ENCODE data around the gene FKBP6.

DNA sequence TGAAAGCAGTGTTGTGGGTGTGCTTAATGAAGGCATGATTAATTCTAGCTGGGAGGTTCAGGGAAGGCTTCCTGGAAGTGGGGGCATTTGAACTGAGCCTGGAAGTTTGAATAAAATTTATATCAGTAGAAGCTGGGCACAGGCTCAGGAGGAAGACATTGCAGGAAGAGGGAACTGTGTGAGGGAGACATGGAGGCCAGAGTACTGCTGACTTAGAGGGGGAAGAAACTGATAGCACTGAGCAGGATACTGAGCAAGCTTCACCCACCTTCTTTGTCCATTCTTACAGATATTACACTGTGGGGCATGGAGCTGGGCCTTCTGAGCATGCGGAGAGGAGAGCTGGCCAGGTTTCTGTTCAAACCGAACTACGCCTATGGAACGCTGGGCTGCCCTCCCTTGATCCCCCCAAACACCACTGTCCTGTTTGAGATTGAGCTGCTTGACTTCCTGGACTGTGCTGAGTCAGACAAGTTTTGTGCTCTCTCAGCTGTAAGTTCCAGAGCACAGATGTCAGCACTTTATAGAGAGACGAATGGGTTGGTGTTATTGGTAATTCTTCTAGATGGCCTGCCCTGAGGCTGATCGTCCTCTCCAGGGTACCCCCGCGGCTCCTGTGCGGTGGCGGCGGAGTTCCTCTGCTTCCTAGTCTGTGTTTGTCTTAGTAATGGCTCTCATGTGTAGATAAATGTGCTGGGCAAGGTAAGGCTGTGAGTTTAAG, 2.1 kb downstream of the FKBP6 start:
- TF ChIP-seq, protein P1, sequence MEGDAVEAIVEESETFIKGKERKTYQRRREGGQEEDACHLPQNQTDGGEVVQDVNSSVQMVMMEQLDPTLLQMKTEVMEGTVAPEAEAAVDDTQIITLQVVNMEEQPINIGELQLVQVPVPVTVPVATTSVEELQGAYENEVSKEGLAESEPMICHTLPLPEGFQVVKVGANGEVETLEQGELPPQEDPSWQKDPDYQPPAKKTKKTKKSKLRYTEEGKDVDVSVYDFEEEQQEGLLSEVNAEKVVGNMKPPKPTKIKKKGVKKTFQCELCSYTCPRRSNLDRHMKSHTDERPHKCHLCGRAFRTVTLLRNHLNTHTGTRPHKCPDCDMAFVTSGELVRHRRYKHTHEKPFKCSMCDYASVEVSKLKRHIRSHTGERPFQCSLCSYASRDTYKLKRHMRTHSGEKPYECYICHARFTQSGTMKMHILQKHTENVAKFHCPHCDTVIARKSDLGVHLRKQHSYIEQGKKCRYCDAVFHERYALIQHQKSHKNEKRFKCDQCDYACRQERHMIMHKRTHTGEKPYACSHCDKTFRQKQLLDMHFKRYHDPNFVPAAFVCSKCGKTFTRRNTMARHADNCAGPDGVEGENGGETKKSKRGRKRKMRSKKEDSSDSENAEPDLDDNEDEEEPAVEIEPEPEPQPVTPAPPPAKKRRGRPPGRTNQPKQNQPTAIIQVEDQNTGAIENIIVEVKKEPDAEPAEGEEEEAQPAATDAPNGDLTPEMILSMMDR (IDR thresholded peaks at IDR 0.05 in 8 of 11, conservative IDR thresholded peaks at IDR 0.05 in 3 of 11), result no peak
- peak in 2 of 3 donors; percentile 28 to 71 for TF ChIP-seq POLR2AphosphoS5 (IDR thresholded peaks at IDR 0.05)
- no peak for TF ChIP-seq POLR2A (IDR thresholded peaks at IDR 0.05)

All from spleen (tissue), 7 donors.